Cardiac muscle cell (in vitro differentiated cells and primary cell): ENCODE data around the gene MYO9B. TPM values are rescaled to one million over a fixed set of nuclear protein-coding genes. Genes with fewer than 3 reads are reported as not detected.
A peak's percentile ranks its signal among the peaks of the same experiment; 100 is the strongest.
"Not testable (repeated sequence)": the region's sequence is repeated elsewhere in the genome, so short reads cannot be mapped to it uniquely, and the experiment has no call there.

ENCODE experiments used
- DNase-seq, 2 donors: peaks; one replicate each; pipeline versions ENCODE4 v3.0.0 to v3.0.0-alpha.2; 2010 to 2017; ENCODE audit warnings: low read depth in 1 of 2, low spot score in 1 of 2
- H3K27ac ChIP-seq: fragments of 200-600 bp; sonication (generic); 2 replicates; pipeline ENCODE4 v1.5.1; 2016
- H3K27me3 ChIP-seq: fragments of 200-600 bp; sonication (generic); 2 replicates; pipeline ENCODE4 v1.6.0; 2016; ENCODE audit warnings: control low read depth
- H3K36me3 ChIP-seq: fragments of 200-600 bp; sonication (generic); 2 replicates; pipeline ENCODE4 v1.5.1; 2016; ENCODE audit warnings: control low read depth
- H3K4me1 ChIP-seq: fragments of 200-600 bp; sonication (generic); 2 replicates; pipeline ENCODE4 v1.8.1; 2017; ENCODE audit warnings: low read depth, mild to moderate bottlenecking, mixed run types
- H3K4me3 ChIP-seq: fragments of 200-600 bp; sonication (generic); 2 replicates; pipeline ENCODE4 v1.5.1; 2016; ENCODE audit warnings: mild to moderate bottlenecking
- H3K9me3 ChIP-seq: fragments of 200-600 bp; sonication (generic); 2 replicates; pipeline ENCODE4 v1.5.1; 2017; ENCODE audit warnings: low read depth, mild to moderate bottlenecking, control low read depth
- CTCF ChIP-seq: IDR thresholded peaks from 2 replicates; pipeline ENCODE4 v1.5.1; 2012; ENCODE audit warnings: low read depth, mild to moderate bottlenecking, low read length
- polyA plus RNA-seq: library from polyadenylated mRNA; unstranded; fragments of >200 nt; fragmentation: Nextera tagmentation; extraction: Ambion mirVana; gene quantifications from 2 replicates; pipeline ENCODE4 v1.2.1, GENCODE V29; 2016
- total RNA-seq: library from RNA; depleted of rRNA; stranded (reverse); fragments of >200 nt; gene quantifications from 2 replicates; pipeline ENCODE4 v1.2.3, GENCODE V29; 2016

MYO9B gene
- total and polyA plus RNA-seq, 2 experiments from 2014 or later: 17.7 to 47.9 TPM

- Histone ChIP-seq H3K27ac (no peak overlapping the region), H3K4me1 (no peaks in the 10 kb centered on the region), H3K27me3 (no peaks in the 10 kb centered on the region), H3K9me3 (no peaks in the 10 kb centered on the region), H3K36me3 (no peaks in the 10 kb centered on the region), H3K4me3 (no peak overlapping the region)
- no peak for TF ChIP-seq CTCF
- no peak for DNase-seq
Measured at GRCh38 chr19:17180997-17181702, 105.6 kb downstream of the MYO9B start.

GRCh38 chr19:17183271-17183761 lies 107.7 kb downstream of the MYO9B start:
- Histone ChIP-seq H3K4me3 (no peak overlapping the region), H3K27ac (no peak overlapping the region), H3K9me3 (no peaks in the 10 kb centered on the region), H3K4me1 (no peaks in the 10 kb centered on the region), H3K36me3 (peaks cover 4% of the 10 kb centered on the region), H3K27me3 (no peaks in the 10 kb centered on the region)
- peak; percentile 2 for TF ChIP-seq CTCF
- DNase-seq: no peak

GRCh38 chr19:17183858-17184321 lies 108.3 kb downstream of the MYO9B start:
- TF ChIP-seq CTCF: no peak
- DNase-seq: no peak
- H3K36me3 ChIP-seq: peaks cover 4% of the 10 kb centered on the region

GRCh38 chr19:17184371-17184841 lies 108.8 kb downstream of the MYO9B start:
- H3K4me3 ChIP-seq: no peak overlapping the region
- no peak for DNase-seq
- no peak overlapping the region for H3K27ac ChIP-seq
- H3K27me3 ChIP-seq: no peaks in the 10 kb centered on the region
- TF ChIP-seq CTCF: no peak
- H3K9me3 ChIP-seq: no peaks in the 10 kb centered on the region
- no peaks in the 10 kb centered on the region for H3K4me1 ChIP-seq
- H3K36me3 ChIP-seq: peaks cover 4% of the 10 kb centered on the region

More at GRCh38 chr19:17183858-17184321, 108.3 kb downstream of the MYO9B start:
- Histone ChIP-seq H3K27ac (no peak overlapping the region), H3K27me3 (no peaks in the 10 kb centered on the region), H3K4me1 (no peaks in the 10 kb centered on the region), H3K9me3 (no peaks in the 10 kb centered on the region), H3K4me3 (no peak overlapping the region)

GRCh38 chr19:17185590-17185989 lies 110.0 kb downstream of the MYO9B start:
- H3K9me3 ChIP-seq: no peaks in the 10 kb centered on the region
- peaks cover 4% of the 10 kb centered on the region for H3K36me3 ChIP-seq
- H3K4me3 ChIP-seq: no peak overlapping the region
- H3K27me3 ChIP-seq: no peaks in the 10 kb centered on the region
- no peak for TF ChIP-seq CTCF
- DNase-seq: no peak
- H3K27ac ChIP-seq: no peak overlapping the region
- no peaks in the 10 kb centered on the region for H3K4me1 ChIP-seq

GRCh38 chr19:17191736-17192135 lies 116.2 kb downstream of the MYO9B start:
- H3K4me3 ChIP-seq: not testable (repeated sequence)

More at GRCh38 chr19:17191736-17192135, 116.2 kb downstream of the MYO9B start:
- not testable (repeated sequence) for H3K27ac ChIP-seq, H3K4me1 ChIP-seq, H3K9me3 ChIP-seq, H3K27me3 ChIP-seq, DNase-seq
- H3K36me3 ChIP-seq: peaks cover 18% of the 10 kb centered on the region
